ENCODE results near the gene TDRD12.

DNA sequence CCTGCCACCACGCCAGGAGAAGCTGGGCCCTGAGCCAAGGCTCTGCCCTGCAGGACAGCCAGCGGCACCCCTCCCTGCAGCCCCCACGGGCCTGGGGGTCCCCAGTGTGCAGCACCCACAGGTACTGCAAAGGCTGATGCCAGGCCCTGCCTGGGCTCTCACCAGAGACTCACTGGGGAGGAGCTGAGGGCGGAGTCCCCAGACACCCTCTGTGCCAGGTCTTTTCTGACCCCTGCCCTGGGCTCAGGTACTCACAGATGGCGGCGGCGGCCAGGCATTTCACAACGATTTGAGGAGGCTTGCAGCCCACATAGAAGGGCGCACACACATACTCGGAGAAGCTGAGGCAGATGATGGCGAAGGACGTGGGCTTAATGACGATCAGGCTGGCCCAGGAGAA is 144.3 kb downstream of the TDRD12 start:
- no peak for TF ChIP-seq CTCF (IDR thresholded peaks at IDR 0.05)
- no peak for TF ChIP-seq POLR2A (IDR thresholded peaks at IDR 0.05)

Data from heart left ventricle (tissue), 13 donors.